HCT116 (cell line): ENCODE measurements around the gene NLRP1. TPM values are rescaled to one million over a fixed set of nuclear protein-coding genes. Genes with fewer than 3 reads are reported as not detected.

Experiments
- ATAC-seq: fragments of 200-7000 bp; cut with Tn5 transposase; 2 replicates; pipeline ENCODE4 v1.9.1; 2020; ENCODE audit warnings: mild to moderate bottlenecking, moderate library complexity
- BruUV-seq: library from RNA; stranded (reverse); fragments of 400-500 nt; replicated peaks from 2 replicates; lab custom pipeline; 2021; lab: Mats Ljungman, UMichigan
- CTCF ChIA-PET: fragments of 300-600 bp; sonication (Branson Sonifier 250); formaldehyde crosslinking; loops from one replicate; lab custom pipeline; 2021; ENCODE audit warnings: antibody characterized with exemption; lab: Charles Lee
- POLR2A ChIA-PET: fragments of 300-600, 350-600 bp; sonication (Branson Sonifier 250); formaldehyde crosslinking; loops from one replicate; lab custom pipeline; 2021; ENCODE audit warnings: antibody characterized with exemption; lab: Charles Lee
- RAD21 ChIA-PET, 2 experiments: fragments of 300-600 bp; sonication (Branson Sonifier 250); formaldehyde crosslinking; loops; one replicate each; lab custom pipeline; 2023; ENCODE audit warnings: low total read pairs in 2 of 2; ENCODE audit not compliant: uncharacterized antibody in 2 of 2, unreplicated experiment in 2 of 2, low non-redundant PET in 1 of 2; lab: Charles Lee
- DNase-seq: peaks from one replicate; pipeline ENCODE4 v3.0.0-alpha.2; 2010; ENCODE audit warnings: low read depth, low spot score
- H2AFZ ChIP-seq: fragments of 200-600 bp; shearing (Covaris generic), sonication (generic); 2 replicates; pipeline ENCODE4 v1.6.1; 2017; ENCODE audit warnings: low read depth, mixed run types, mixed read lengths, antibody characterized with exemption, low read length; ENCODE audit not compliant: poor library complexity, severe bottlenecking
- H3K27ac ChIP-seq: 2 replicates; pipeline ENCODE4 v1.5.1; 2012; ENCODE audit warnings: low read depth, low read length
- H3K27me3 ChIP-seq: fragments of 200-600 bp; sonication (generic); 2 replicates; pipeline ENCODE4 v1.6.1; 2016; ENCODE audit warnings: mixed run types, low read length, mixed read lengths; ENCODE audit not compliant: insufficient read depth
- H3K36me3 ChIP-seq, 2 experiments: fragments of 200-500 bp in 1 of 2; fragments of 200-600 bp in 1 of 2; sonication (Bioruptor generic) in 1 of 2; sonication (generic) in 1 of 2; 2 replicates each; pipeline versions ENCODE4 v1.5.1 to v1.6.1; 2014 to 2016; ENCODE audit warnings: low read length in 2 of 2, inconsistent platforms in 1 of 2, mixed read lengths in 1 of 2, mixed run types in 1 of 2; ENCODE audit not compliant: insufficient read depth in 2 of 2, control insufficient read depth in 1 of 2
- H3K4me1 ChIP-seq, 2 experiments: fragments of 200-600 bp in 1 of 2; sonication (generic) in 1 of 2; 2 replicates each; pipeline versions ENCODE4 v1.5.1 to v1.6.1; 2012 to 2017; ENCODE audit warnings: low read length in 2 of 2, inconsistent platforms in 1 of 2, mild to moderate bottlenecking in 1 of 2, mixed read lengths in 1 of 2, mixed run types in 1 of 2, moderate library complexity in 1 of 2; ENCODE audit not compliant: insufficient read depth in 2 of 2, control insufficient read depth in 1 of 2
- H3K4me2 ChIP-seq: fragments of 200-600 bp; sonication (generic); 2 replicates; pipeline ENCODE4 v1.6.1; 2017; ENCODE audit warnings: mixed run types, low read length, mixed read lengths
- H3K4me3 ChIP-seq, 2 experiments: fragments of 200-600 bp in 1 of 2; sonication (generic) in 1 of 2; replicated peaks in 1 of 2; 2 replicates each; pipeline ENCODE4 v1.5.1; 2011 to 2016; ENCODE audit warnings: low read length in 2 of 2, control low read depth in 1 of 2, low read depth in 1 of 2, mild to moderate bottlenecking in 1 of 2, mixed read lengths in 1 of 2, mixed run types in 1 of 2
- H3K79me2 ChIP-seq: fragments of 200-600 bp; sonication (generic); 2 replicates; pipeline ENCODE4 v1.6.1; 2017; ENCODE audit warnings: mild to moderate bottlenecking, mixed run types, low read length, moderate library complexity, mixed read lengths; ENCODE audit not compliant: insufficient read depth
- H3K9ac ChIP-seq: fragments of 200-600 bp; sonication (generic); 2 replicates; pipeline ENCODE4 v1.6.1; 2016; ENCODE audit warnings: low read length, mixed read lengths
- H3K9me2 ChIP-seq: fragments of 200-600 bp; sonication (generic), shearing (Covaris generic); 2 replicates; pipeline ENCODE4 v1.6.1; 2017; ENCODE audit warnings: mixed run types, mild to moderate bottlenecking, moderate library complexity; ENCODE audit not compliant: insufficient read depth
- H3K9me3 ChIP-seq, 2 experiments: fragments of 200-500 bp in 1 of 2; fragments of 200-600 bp in 1 of 2; sonication (Bioruptor generic) in 1 of 2; sonication (generic) in 1 of 2; 2 replicates each; pipeline ENCODE4 v1.6.1; 2014 to 2017; ENCODE audit warnings: low read length in 2 of 2, mixed read lengths in 2 of 2, inconsistent platforms in 1 of 2, low read depth in 1 of 2, mild to moderate bottlenecking in 1 of 2, mixed run types in 1 of 2, moderate library complexity in 1 of 2; ENCODE audit not compliant: control insufficient read depth in 1 of 2, insufficient read depth in 1 of 2
- H4K20me1 ChIP-seq: fragments of 200-600 bp; sonication (generic), shearing (Covaris generic); 2 replicates; pipeline ENCODE4 v1.6.1; 2017; ENCODE audit warnings: mixed run types, mild to moderate bottlenecking, moderate library complexity; ENCODE audit not compliant: insufficient read depth
- CBX3 ChIP-seq: IDR thresholded peaks from 2 replicates; pipeline ENCODE4 v1.6.1; 2012; ENCODE audit warnings: low read depth
- CEBPB ChIP-seq: IDR thresholded peaks from 2 replicates; pipeline ENCODE4 v1.6.1; 2012; ENCODE audit warnings: low read depth
- EZH2 ChIP-seq: fragments of 200-600 bp; sonication (generic); IDR thresholded peaks from 2 replicates; pipeline ENCODE4 v1.6.1; 2017; ENCODE audit warnings: antibody characterized with exemption, mixed run types
- EZH2phosphoT487 ChIP-seq: fragments of 200-600 bp; IDR thresholded peaks from 2 replicates; pipeline ENCODE4 v1.6.1; 2018; ENCODE audit warnings: antibody characterized with exemption, borderline replicate concordance
- FOSL1 ChIP-seq: IDR thresholded peaks from 2 replicates; pipeline ENCODE4 v1.6.1; 2012; ENCODE audit warnings: low read depth
- JUND ChIP-seq: IDR thresholded peaks from 2 replicates; pipeline ENCODE4 v1.6.1; 2012
- POLR2A ChIP-seq: IDR thresholded peaks from 2 replicates; pipeline ENCODE4 v1.7.0; 2011; ENCODE audit warnings: borderline replicate concordance; ENCODE audit not compliant: insufficient read depth, insufficient read length; ENCODE audit errors: extremely low read depth
- POLR2AphosphoS5 ChIP-seq: IDR thresholded peaks from 2 replicates; pipeline ENCODE4 v1.6.1; 2011; ENCODE audit warnings: mild to moderate bottlenecking, low read depth, low read length, moderate library complexity
- RAD21 ChIP-seq: IDR thresholded peaks from 2 replicates; pipeline ENCODE4 v1.6.1; 2012; ENCODE audit warnings: low read depth, mild to moderate bottlenecking
- REST ChIP-seq: IDR thresholded peaks from 2 replicates; pipeline ENCODE4 v1.6.1; 2012; ENCODE audit warnings: low read depth
- SIN3A ChIP-seq: IDR thresholded peaks from 2 replicates; pipeline ENCODE4 v1.6.1; 2012; ENCODE audit warnings: low read depth
- SP1 ChIP-seq: IDR thresholded peaks from 2 replicates; pipeline ENCODE4 v1.6.1; 2012; ENCODE audit warnings: low read depth
- TCF7L2 ChIP-seq: IDR thresholded peaks from 2 replicates; pipeline ENCODE4 v1.7.0; 2011; ENCODE audit warnings: borderline replicate concordance, inconsistent platforms; ENCODE audit not compliant: insufficient read depth, insufficient read length; ENCODE audit errors: extremely low read depth
- YY1 ChIP-seq: IDR thresholded peaks from 2 replicates; pipeline ENCODE4 v1.6.1; 2011; ENCODE audit warnings: low read length, low read depth, moderate library complexity, mild to moderate bottlenecking; ENCODE audit not compliant: insufficient replicate concordance; ENCODE audit errors: extremely low read depth
- ZFX ChIP-seq: fragments of 450-650 bp; IDR thresholded peaks from 2 replicates; pipeline ENCODE4 v1.6.1; 2017
- intact Hi-C: fragments of 100-400 bp; cut with micrococcal nuclease; formaldehyde crosslinking; loops from 2 replicates; pipeline ENCODE4 v1.10.0; 2022
- total RNA-seq: library from RNA; stranded (reverse); gene quantifications from one replicate; pipeline ENCODE4 v1.2.1, GENCODE V29; 2021; ENCODE audit not compliant: unreplicated experiment
- TF ChIP-seq, protein P1 (sequence below): IDR thresholded peaks from 2 replicates; pipeline ENCODE4 v1.6.1; 2011; ENCODE audit warnings: mild to moderate bottlenecking, low read length, moderate library complexity; ENCODE audit not compliant: insufficient replicate concordance; ENCODE audit errors: extremely low read depth
- TF ChIP-seq, protein P2 (sequence below): IDR thresholded peaks from 2 replicates; pipeline ENCODE4 v1.6.1; 2012
- TF ChIP-seq, protein P3 (sequence below), 3 experiments: fragments of 200-600 bp in 1 of 3; sonication (generic) in 1 of 3; IDR thresholded peaks in 2 of 3; conservative IDR thresholded peaks in 1 of 3; 2 replicates each; pipeline ENCODE4 v1.5.1; 2012 to 2017; ENCODE audit warnings: low read depth in 2 of 3, low read length in 2 of 3, antibody characterized with exemption in 1 of 3, borderline replicate concordance in 1 of 3, control low read depth in 1 of 3, mild to moderate bottlenecking in 1 of 3, mixed read lengths in 1 of 3, mixed run types in 1 of 3, moderate library complexity in 1 of 3; ENCODE audit not compliant: insufficient read depth in 1 of 3

The NLRP1 gene
- total RNA-seq, 1 experiment from 2014 or later, result 7.2 TPM

GRCh38 chr17:5535436-5535835 lies 48.9 kb downstream of the NLRP1 start (continued):
- TF ChIP-seq TCF7L2 (no peak), EZH2 (no peak), EZH2phosphoT487 (no peak)
- TF ChIP-seq, protein P1, sequence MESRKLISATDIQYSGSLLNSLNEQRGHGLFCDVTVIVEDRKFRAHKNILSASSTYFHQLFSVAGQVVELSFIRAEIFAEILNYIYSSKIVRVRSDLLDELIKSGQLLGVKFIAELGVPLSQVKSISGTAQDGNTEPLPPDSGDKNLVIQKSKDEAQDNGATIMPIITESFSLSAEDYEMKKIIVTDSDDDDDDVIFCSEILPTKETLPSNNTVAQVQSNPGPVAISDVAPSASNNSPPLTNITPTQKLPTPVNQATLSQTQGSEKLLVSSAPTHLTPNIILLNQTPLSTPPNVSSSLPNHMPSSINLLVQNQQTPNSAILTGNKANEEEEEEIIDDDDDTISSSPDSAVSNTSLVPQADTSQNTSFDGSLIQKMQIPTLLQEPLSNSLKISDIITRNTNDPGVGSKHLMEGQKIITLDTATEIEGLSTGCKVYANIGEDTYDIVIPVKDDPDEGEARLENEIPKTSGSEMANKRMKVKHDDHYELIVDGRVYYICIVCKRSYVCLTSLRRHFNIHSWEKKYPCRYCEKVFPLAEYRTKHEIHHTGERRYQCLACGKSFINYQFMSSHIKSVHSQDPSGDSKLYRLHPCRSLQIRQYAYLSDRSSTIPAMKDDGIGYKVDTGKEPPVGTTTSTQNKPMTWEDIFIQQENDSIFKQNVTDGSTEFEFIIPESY, result no peak
- TF ChIP-seq, protein P2, sequence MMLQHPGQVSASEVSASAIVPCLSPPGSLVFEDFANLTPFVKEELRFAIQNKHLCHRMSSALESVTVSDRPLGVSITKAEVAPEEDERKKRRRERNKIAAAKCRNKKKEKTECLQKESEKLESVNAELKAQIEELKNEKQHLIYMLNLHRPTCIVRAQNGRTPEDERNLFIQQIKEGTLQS, result no peak

- BruUV-seq, result no TSS peak
- Histone ChIP-seq H3K4me3 (no peak overlapping the region), H2AFZ (no peak overlapping the region), H3K27ac (no peak overlapping the region), H4K20me1 (no peaks in the 10 kb centered on the region), H3K4me1 (no peaks in the 10 kb centered on the region), H3K27me3 (no peaks in the 10 kb centered on the region), H3K9ac (no peak overlapping the region), H3K9me2 (no peaks in the 10 kb centered on the region), H3K9me3 (no peaks in the 10 kb centered on the region), H3K36me3 (no peaks in the 10 kb centered on the region), H3K4me2 (no peak overlapping the region), H3K79me2 (no peaks in the 10 kb centered on the region)
- ChIA-PET POLR2A (no interaction called here), RAD21 (no interaction called here), CTCF (no interaction called here)
- DNase-seq, result no peak
- intact Hi-C loops, result no loop called here
- no peak for ATAC-seq
- TF ChIP-seq ZFX, result no peak
- no peak for TF ChIP-seq TCF7L2
- no peak for TF ChIP-seq REST
- no peak for TF ChIP-seq POLR2A
- no peak for TF ChIP-seq POLR2AphosphoS5
- TF ChIP-seq SP1, result no peak
- no peak for TF ChIP-seq JUND
- TF ChIP-seq EZH2, result no peak
- no peak for TF ChIP-seq RAD21
- TF ChIP-seq, protein P3, sequence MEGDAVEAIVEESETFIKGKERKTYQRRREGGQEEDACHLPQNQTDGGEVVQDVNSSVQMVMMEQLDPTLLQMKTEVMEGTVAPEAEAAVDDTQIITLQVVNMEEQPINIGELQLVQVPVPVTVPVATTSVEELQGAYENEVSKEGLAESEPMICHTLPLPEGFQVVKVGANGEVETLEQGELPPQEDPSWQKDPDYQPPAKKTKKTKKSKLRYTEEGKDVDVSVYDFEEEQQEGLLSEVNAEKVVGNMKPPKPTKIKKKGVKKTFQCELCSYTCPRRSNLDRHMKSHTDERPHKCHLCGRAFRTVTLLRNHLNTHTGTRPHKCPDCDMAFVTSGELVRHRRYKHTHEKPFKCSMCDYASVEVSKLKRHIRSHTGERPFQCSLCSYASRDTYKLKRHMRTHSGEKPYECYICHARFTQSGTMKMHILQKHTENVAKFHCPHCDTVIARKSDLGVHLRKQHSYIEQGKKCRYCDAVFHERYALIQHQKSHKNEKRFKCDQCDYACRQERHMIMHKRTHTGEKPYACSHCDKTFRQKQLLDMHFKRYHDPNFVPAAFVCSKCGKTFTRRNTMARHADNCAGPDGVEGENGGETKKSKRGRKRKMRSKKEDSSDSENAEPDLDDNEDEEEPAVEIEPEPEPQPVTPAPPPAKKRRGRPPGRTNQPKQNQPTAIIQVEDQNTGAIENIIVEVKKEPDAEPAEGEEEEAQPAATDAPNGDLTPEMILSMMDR (IDR thresholded peaks at IDR 0.05 in 2 of 3, conservative IDR thresholded peaks at IDR 0.05 in 1 of 3; ENCODE audit: borderline replicate concordance in 1 of 3, insufficient read depth in 1 of 3, low read depth in 2 of 3, low read length in 2 of 3), result no peak
- no peak for TF ChIP-seq CEBPB
- TF ChIP-seq CBX3, result no peak
- no peak for TF ChIP-seq YY1
- TF ChIP-seq FOSL1, result no peak
- TF ChIP-seq SIN3A, result no peak
Observed at GRCh38 chr17:5533486-5534315, 50.6 kb downstream of the NLRP1 start.
